Astrocyte (in vitro differentiated cells and primary cell): ENCODE measurements around the gene ARID4B.

Experiments
- EZH2 ChIP-seq: IDR thresholded peaks from 2 replicates; pipeline ENCODE4 v1.6.1; 2012; ENCODE audit warnings: mild to moderate bottlenecking, low read length, inconsistent platforms; ENCODE audit not compliant: insufficient read depth
- TF ChIP-seq, protein P1 (sequence below): IDR thresholded peaks from 2 replicates; pipeline ENCODE4 v1.5.1; 2011; ENCODE audit warnings: low read depth, mild to moderate bottlenecking, inconsistent platforms, low read length, moderate library complexity; ENCODE audit not compliant: insufficient read depth

DNA sequence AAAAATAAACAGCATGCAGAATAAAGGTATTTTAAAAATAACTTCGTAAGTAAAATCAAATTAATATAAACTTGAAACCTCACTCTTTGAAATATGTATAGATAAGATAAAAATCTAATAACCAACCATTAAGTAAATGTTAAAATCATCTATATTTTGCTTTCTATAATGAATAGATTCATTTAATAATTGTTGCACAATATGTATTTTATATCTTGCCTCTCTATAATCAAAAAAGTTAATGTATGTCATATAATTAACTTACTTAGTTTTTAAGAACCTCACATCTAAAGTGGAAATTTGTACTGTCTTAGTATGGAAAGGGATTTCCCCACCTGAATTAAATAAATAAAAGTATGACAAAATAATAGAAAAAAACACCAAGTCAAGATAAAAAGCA is 124.6 kb downstream of the ARID4B start:
- TF ChIP-seq, protein P1, sequence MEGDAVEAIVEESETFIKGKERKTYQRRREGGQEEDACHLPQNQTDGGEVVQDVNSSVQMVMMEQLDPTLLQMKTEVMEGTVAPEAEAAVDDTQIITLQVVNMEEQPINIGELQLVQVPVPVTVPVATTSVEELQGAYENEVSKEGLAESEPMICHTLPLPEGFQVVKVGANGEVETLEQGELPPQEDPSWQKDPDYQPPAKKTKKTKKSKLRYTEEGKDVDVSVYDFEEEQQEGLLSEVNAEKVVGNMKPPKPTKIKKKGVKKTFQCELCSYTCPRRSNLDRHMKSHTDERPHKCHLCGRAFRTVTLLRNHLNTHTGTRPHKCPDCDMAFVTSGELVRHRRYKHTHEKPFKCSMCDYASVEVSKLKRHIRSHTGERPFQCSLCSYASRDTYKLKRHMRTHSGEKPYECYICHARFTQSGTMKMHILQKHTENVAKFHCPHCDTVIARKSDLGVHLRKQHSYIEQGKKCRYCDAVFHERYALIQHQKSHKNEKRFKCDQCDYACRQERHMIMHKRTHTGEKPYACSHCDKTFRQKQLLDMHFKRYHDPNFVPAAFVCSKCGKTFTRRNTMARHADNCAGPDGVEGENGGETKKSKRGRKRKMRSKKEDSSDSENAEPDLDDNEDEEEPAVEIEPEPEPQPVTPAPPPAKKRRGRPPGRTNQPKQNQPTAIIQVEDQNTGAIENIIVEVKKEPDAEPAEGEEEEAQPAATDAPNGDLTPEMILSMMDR: no peak
- no peak for TF ChIP-seq EZH2
